Esophagus squamous epithelium (tissue), 5 donors: ENCODE results near the gene LOC101059915. TPM values are rescaled to one million over a fixed set of nuclear protein-coding genes. Genes with fewer than 3 reads are reported as not detected.
"Not testable (repeated sequence)": the region's sequence is repeated elsewhere in the genome, so short reads cannot be mapped to it uniquely, and the experiment has no call there.

Experiments used
- DNase-seq: peaks from one replicate; lab custom pipeline; 2025; lab: John Stamatoyannopoulos, UW
- H3K27ac ChIP-seq, 4 donors: fragments of 200-600 bp; sonication (generic); one replicate each; pipeline ENCODE4 v1.5.1; 2016 to 2019; ENCODE audit warnings: mild to moderate bottlenecking in 1 of 4
- H3K27me3 ChIP-seq, 4 donors: fragments of 200-600 bp; sonication (generic); 1 replicate in 3 of 4; 2 replicates in 1 of 4; pipeline versions ENCODE4 v1.5.1 to v1.6.0; 2017 to 2021; ENCODE audit warnings: antibody characterized with exemption in 1 of 4
- H3K36me3 ChIP-seq, 3 donors: fragments of 200-600 bp; sonication (generic); one replicate each; pipeline ENCODE4 v1.5.1; 2016 to 2019
- H3K4me1 ChIP-seq, 3 donors: fragments of 200-600 bp; sonication (generic); one replicate each; pipeline ENCODE4 v1.5.1; 2017 to 2019
- H3K4me3 ChIP-seq, 4 donors: fragments of 200-600 bp; sonication (generic); 1 replicate in 3 of 4; 2 replicates in 1 of 4; pipeline ENCODE4 v1.5.1; 2016 to 2019; ENCODE audit warnings: mild to moderate bottlenecking in 2 of 4, moderate library complexity in 1 of 4
- H3K9me3 ChIP-seq, 3 donors: fragments of 200-600 bp; sonication (generic); one replicate each; pipeline ENCODE4 v1.5.1; 2016 to 2019
- WGBS, 2 donors: methylation state at CpG; one replicate each; pipeline ENCODE4 v1.1.5; 2018; 5-methylcytosine and 5-hydroxymethylcytosine counted together
- intact Hi-C: fragments of 100-400 bp; cut with DNase I; formaldehyde crosslinking; loops from one replicate; pipeline ENCODE4 v1.15.0; 2022
- small RNA-seq, 4 donors: library from RNA; depleted of rRNA; stranded (forward); fragments of <200 nt; gene quantifications; one replicate each; pipeline ENCODE3, GENCODE V24; 2016
- total RNA-seq, 4 donors: library from RNA; depleted of rRNA; stranded (reverse); fragments of >200 nt; gene quantifications; one replicate each; pipeline ENCODE4 v1.1.0, GENCODE V29; 2016
- donor health status: DM: yes; HTN: yes; CAD: no.

The LOC101059915 gene

DNA sequence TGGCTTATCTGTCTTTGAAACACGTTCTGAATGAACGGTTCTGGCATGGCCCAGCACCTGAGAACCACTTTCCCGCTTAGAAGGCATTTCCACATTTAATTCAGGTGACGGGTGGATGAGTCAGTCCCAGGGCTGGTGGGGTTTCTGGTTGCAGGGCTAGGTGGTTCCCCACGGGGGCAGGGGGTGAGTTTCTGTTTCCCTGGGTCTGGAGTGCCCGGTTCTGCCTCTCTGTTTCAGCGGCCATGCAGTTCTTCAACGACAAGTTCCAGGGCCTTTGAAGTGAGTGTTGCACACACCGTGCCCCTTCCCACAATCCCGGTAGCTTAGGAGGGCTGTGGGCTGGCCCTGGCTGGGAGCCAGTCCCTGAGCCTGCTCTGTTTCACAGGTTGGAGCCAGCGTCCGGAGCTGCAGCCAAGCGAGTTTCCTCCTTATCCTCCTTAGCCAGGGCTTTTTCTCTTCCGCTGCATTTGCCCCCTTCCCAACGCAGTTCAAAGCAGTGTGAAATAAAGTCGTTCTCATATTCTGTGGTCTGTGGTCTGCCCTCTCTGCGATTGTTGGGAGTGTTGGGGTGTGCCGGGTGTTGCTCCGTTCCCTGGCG lies 53.0 kb downstream of the LOC101059915 start:
- H3K9me3 ChIP-seq, DNase-seq, H3K36me3 ChIP-seq, H3K27me3 ChIP-seq, intact Hi-C loops, H3K27ac ChIP-seq, H3K4me1 ChIP-seq, H3K4me3 ChIP-seq: not testable (repeated sequence)
- WGBS, 2 donors = no CpG with 5 or more reads among the region's 20 CpGs

Small RNA genes lying within 50 kb of the gene (small RNA-seq; reads per million reads assigned to genes)
- gene BX276092.4 = 0 reads per million in 4 donors

Other genes with a start within 250 kb of the LOC101059915 start
- gene OGT, start 134.4 kb upstream of the LOC101059915 start, total RNA-seq = 100 to 1,000 TPM in 1 of 4 donors, 10 to 100 TPM in 3; 56.3 to 157 (median 67.0) TPM
- 1 to 10 TPM in 2 of 4 donors, under 1 TPM in 2; 0.35 to 3.1 (median 0.84) TPM for gene GCNA, start 89.1 kb upstream of the LOC101059915 start, total RNA-seq
- 1 to 10 TPM in 1 of 4 donors, not detected in 3; 1.3 TPM for gene CXCR3, start 49.0 kb upstream of the LOC101059915 start, total RNA-seq
- not detected for gene CXorf49, start 50.7 kb downstream of the LOC101059915 start, total RNA-seq
- not detected for gene CXorf49B, start 95.8 kb downstream of the LOC101059915 start, total RNA-seq
- gene NHSL2, start 243.3 kb downstream of the LOC101059915 start, total RNA-seq = 1 to 10 TPM in 2 of 4 donors, under 1 TPM in 2; 0.23 to 7.1 (median 1.6) TPM